Measurements from ENCODE around the gene AGFG1.

DNA sequence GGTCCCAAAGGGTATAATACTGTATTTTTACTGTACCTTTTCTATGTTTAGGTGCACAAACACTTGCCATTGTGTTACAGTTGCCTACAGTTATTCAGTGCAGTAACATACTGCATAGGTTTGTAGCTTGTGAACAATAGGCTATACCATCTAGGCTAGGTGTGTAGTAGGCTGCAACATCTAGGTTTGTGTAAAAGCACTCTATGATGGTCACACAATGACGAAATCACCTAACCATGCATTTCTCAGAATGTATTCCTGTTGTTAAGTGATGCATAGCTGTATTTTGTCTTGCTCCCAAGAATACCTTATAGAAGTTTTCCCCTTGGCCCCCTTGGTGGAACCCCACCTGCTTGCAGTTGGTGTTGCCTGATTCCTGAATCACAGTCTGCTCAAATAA lies 29.3 kb upstream of the AGFG1 start:
- TF ChIP-seq CTCF (IDR thresholded peaks at IDR 0.05): no peak
- no peak for TF ChIP-seq POLR2A (IDR thresholded peaks at IDR 0.05)

Measured in heart left ventricle (tissue), 13 donors.